Neural cell (in vitro differentiated cells): ENCODE results near the gene ACBD3. TPM values are rescaled to one million over a fixed set of nuclear protein-coding genes. Genes with fewer than 3 reads are reported as not detected.
A peak's percentile ranks its signal among the peaks of the same experiment; 100 is the strongest.

Experiments used
- H2AFZ ChIP-seq: fragments of 200-600, 300-800 bp; sonication (generic), shearing (Covaris generic); 2 replicates; pipeline ENCODE4 v1.6.0; 2014; ENCODE audit warnings: low read depth, mild to moderate bottlenecking, antibody characterized with exemption, low read length, moderate library complexity
- H3F3A ChIP-seq: fragments of 200-600 bp; shearing (Covaris generic); 2 replicates; pipeline ENCODE4 v1.6.1; 2016; ENCODE audit warnings: mild to moderate bottlenecking, moderate library complexity, mixed read lengths, antibody characterized with exemption, low read length; ENCODE audit not compliant: insufficient read depth, poor library complexity, severe bottlenecking
- H3K27ac ChIP-seq: fragments of 200-600, 300-800 bp; sonication (generic), shearing (Covaris generic); 2 replicates; pipeline ENCODE4 v1.5.1; 2014; ENCODE audit warnings: mild to moderate bottlenecking, low read length, moderate library complexity
- H3K27me3 ChIP-seq: fragments of 300-800, 200-600 bp; sonication (generic), shearing (Covaris generic); 2 replicates; pipeline ENCODE4 v1.6.0; 2014; ENCODE audit warnings: mild to moderate bottlenecking, low read depth, low read length, moderate library complexity; ENCODE audit not compliant: insufficient read depth
- H3K36me3 ChIP-seq: fragments of 300-800, 200-600 bp; sonication (generic), shearing (Covaris generic); 2 replicates; pipeline ENCODE4 v1.5.1; 2014; ENCODE audit warnings: mild to moderate bottlenecking, antibody characterized with exemption, low read length, moderate library complexity; ENCODE audit not compliant: insufficient read depth
- H3K4me2 ChIP-seq: fragments of 300-800, 200-600 bp; sonication (generic), shearing (Covaris generic); 2 replicates; pipeline ENCODE4 v1.6.0; 2014; ENCODE audit warnings: mild to moderate bottlenecking, low read length
- H3K4me3 ChIP-seq: fragments of 300-800, 200-600 bp; sonication (generic), shearing (Covaris generic); 2 replicates; pipeline ENCODE4 v1.5.1; 2014; ENCODE audit warnings: mild to moderate bottlenecking, low read length, moderate library complexity
- H3K79me2 ChIP-seq: fragments of 200-600 bp; shearing (Covaris generic); replicated peaks from 2 replicates; pipeline ENCODE4 v1.6.0; 2014; ENCODE audit warnings: mild to moderate bottlenecking, low read length, moderate library complexity; ENCODE audit not compliant: insufficient read depth
- H3K9ac ChIP-seq: fragments of 300-800, 200-600 bp; sonication (generic), shearing (Covaris generic); 2 replicates; pipeline ENCODE4 v1.6.1; 2016; ENCODE audit warnings: mild to moderate bottlenecking, low read length, mixed read lengths
- H3K9me2 ChIP-seq: fragments of 200-600 bp; shearing (Covaris generic); 2 replicates; pipeline ENCODE4 v1.6.1; 2016; ENCODE audit warnings: mild to moderate bottlenecking, low read length, mixed read lengths; ENCODE audit not compliant: insufficient read depth
- H3K9me3 ChIP-seq: fragments of 200-600, 300-800 bp; sonication (generic), shearing (Covaris generic); 2 replicates; pipeline ENCODE4 v1.6.1; 2016; ENCODE audit warnings: mild to moderate bottlenecking, mixed run types, low read length, moderate library complexity, mixed read lengths
- H4K20me1 ChIP-seq: fragments of 200-600 bp; shearing (Covaris generic); 2 replicates; pipeline ENCODE4 v1.6.1; 2016; ENCODE audit warnings: mild to moderate bottlenecking, mixed run types; ENCODE audit not compliant: insufficient read depth
- CTCF ChIP-seq: fragments of 450-650 bp; IDR thresholded peaks from 2 replicates; pipeline ENCODE4 v1.5.1; 2014; ENCODE audit warnings: antibody characterized with exemption, mild to moderate bottlenecking, moderate library complexity; ENCODE audit not compliant: poor library complexity, severe bottlenecking
- EP300 ChIP-seq: fragments of 450-650 bp; conservative IDR thresholded peaks from 2 replicates; pipeline ENCODE4 v1.6.1; 2014; ENCODE audit warnings: antibody characterized with exemption, mild to moderate bottlenecking, moderate library complexity; ENCODE audit not compliant: poor library complexity, severe bottlenecking
- EZH2 ChIP-seq: fragments of 200-600, 300-800 bp; shearing (Covaris generic), sonication (generic); IDR thresholded peaks from 2 replicates; pipeline ENCODE4 v1.6.1; 2014; ENCODE audit warnings: antibody characterized with exemption, low read length, borderline replicate concordance, mild to moderate bottlenecking; ENCODE audit not compliant: insufficient read depth, poor library complexity, severe bottlenecking
- MXI1 ChIP-seq: fragments of 450-650 bp; conservative IDR thresholded peaks from 2 replicates; pipeline ENCODE4 v1.6.1; 2014; ENCODE audit warnings: antibody characterized with exemption, mild to moderate bottlenecking; ENCODE audit not compliant: poor library complexity, severe bottlenecking
- POLR2AphosphoS5 ChIP-seq: IDR thresholded peaks from 2 replicates; pipeline ENCODE4 v1.6.1; 2012
- RAD21 ChIP-seq: fragments of 450-650 bp; conservative IDR thresholded peaks from 2 replicates; pipeline ENCODE4 v1.6.1; 2014; ENCODE audit warnings: antibody characterized with exemption, mild to moderate bottlenecking, moderate library complexity
- REST ChIP-seq: IDR thresholded peaks from 2 replicates; pipeline ENCODE4 v1.6.1; 2012; ENCODE audit warnings: borderline replicate concordance
- SMC3 ChIP-seq: fragments of 450-650 bp; conservative IDR thresholded peaks from 2 replicates; pipeline ENCODE4 v1.6.1; 2014; ENCODE audit warnings: antibody characterized with exemption, mild to moderate bottlenecking, moderate library complexity; ENCODE audit not compliant: poor library complexity
- TAF1 ChIP-seq: IDR thresholded peaks from 2 replicates; pipeline ENCODE4 v1.6.1; 2012; ENCODE audit warnings: low read depth
- polyA plus RNA-seq: library from polyadenylated mRNA; depleted of rRNA; stranded (reverse); fragments of >200 nt; gene quantifications from 2 replicates; pipeline ENCODE4 v1.2.3, GENCODE V29; 2014

Gene ACBD3
- polyA plus RNA-seq, 1 donor from 2014 or later = 30.8 TPM

- no peaks in the 10 kb centered on the region for H3K36me3 ChIP-seq
- H3K27me3 ChIP-seq = no peaks in the 10 kb centered on the region
- no peak overlapping the region for H2AFZ ChIP-seq
- no peaks in the 10 kb centered on the region for H4K20me1 ChIP-seq
- no peaks in the 10 kb centered on the region for H3K79me2 ChIP-seq
- H3K9me3 ChIP-seq = no peaks in the 10 kb centered on the region
- H3K4me2 ChIP-seq = no peak overlapping the region
- no peak overlapping the region for H3K9ac ChIP-seq
- H3K9me2 ChIP-seq = no peaks in the 10 kb centered on the region
- H3K27ac ChIP-seq = no peak overlapping the region
- TF ChIP-seq TAF1 (no peak), EP300 (no peak), SMC3 (no peak), RAD21 (no peak), POLR2AphosphoS5 (no peak), CTCF (no peak), REST (no peak), MXI1 (no peak), EZH2 (no peak)
- no peak overlapping the region for H3K4me3 ChIP-seq
- H3F3A ChIP-seq = no peaks in the 10 kb centered on the region
These were observed 8.6 kb upstream of the ACBD3 start for GRCh38 chr1:226195144-226195543.

- Histone ChIP-seq H3K9me3 (no peaks in the 10 kb centered on the region), H3K79me2 (peaks cover 29% of the 10 kb centered on the region), H3K9ac (peak overlapping the region; percentile 95), H3K4me2 (peak overlapping the region; percentile 88), H3K36me3 (no peaks in the 10 kb centered on the region), H3F3A (no peaks in the 10 kb centered on the region), H3K27ac (peak overlapping the region; percentile 89), H3K9me2 (no peaks in the 10 kb centered on the region), H4K20me1 (no peaks in the 10 kb centered on the region), H3K4me3 (peak overlapping the region; percentile 93), H2AFZ (peak overlapping the region; percentile 97), H3K27me3 (no peaks in the 10 kb centered on the region)
- TF ChIP-seq EP300 = no peak
- TF ChIP-seq MXI1 = no peak
- no peak for TF ChIP-seq POLR2AphosphoS5
- no peak for TF ChIP-seq SMC3
- TF ChIP-seq REST = no peak
- TF ChIP-seq RAD21 = no peak
- TF ChIP-seq EZH2 = no peak
- TF ChIP-seq CTCF = no peak
- TF ChIP-seq TAF1 = no peak
These were observed 839 bp upstream of the ACBD3 start for GRCh38 chr1:226187380-226187779.
